Ishikawa (cell line): Measurements from ENCODE around the gene CENPV.

Experiments used
- CEBPB ChIP-seq: IDR thresholded peaks from 2 replicates; pipeline ENCODE4 v1.6.1; 2012
- CREB1 ChIP-seq: IDR thresholded peaks from 2 replicates; pipeline ENCODE4 v1.6.1; 2012; ENCODE audit warnings: low read depth
- EGR1 ChIP-seq: IDR thresholded peaks from 2 replicates; pipeline ENCODE4 v1.6.1; 2012
- EP300 ChIP-seq: IDR thresholded peaks from 2 replicates; pipeline ENCODE4 v1.6.1; 2012; ENCODE audit warnings: borderline replicate concordance
- FOXM1 ChIP-seq: IDR thresholded peaks from 2 replicates; pipeline ENCODE4 v1.6.1; 2012; ENCODE audit warnings: low read depth, borderline replicate concordance
- MAX ChIP-seq: IDR thresholded peaks from 2 replicates; pipeline ENCODE4 v1.6.1; 2012
- RAD21 ChIP-seq: IDR thresholded peaks from 2 replicates; pipeline ENCODE4 v1.6.1; 2012; ENCODE audit warnings: low read depth
- TAF1 ChIP-seq: IDR thresholded peaks from 2 replicates; pipeline ENCODE4 v1.6.1; 2012; ENCODE audit warnings: low read depth, mild to moderate bottlenecking
- TCF12 ChIP-seq: IDR thresholded peaks from 2 replicates; pipeline ENCODE4 v1.6.1; 2012; ENCODE audit warnings: low read depth
- TEAD4 ChIP-seq: IDR thresholded peaks from 2 replicates; pipeline ENCODE4 v1.6.1; 2012
- USF1 ChIP-seq: IDR thresholded peaks from 2 replicates; pipeline ENCODE4 v1.6.1; 2012
- YY1 ChIP-seq: IDR thresholded peaks from 2 replicates; pipeline ENCODE4 v1.6.1; 2012; ENCODE audit warnings: low read depth
- ZBTB7A ChIP-seq: IDR thresholded peaks from 2 replicates; pipeline ENCODE4 v1.6.1; 2012; ENCODE audit warnings: low read depth

- TF ChIP-seq USF1 (no peak), EP300 (no peak), TAF1 (no peak), YY1 (no peak), TCF12 (no peak), MAX (no peak), EGR1 (no peak), TEAD4 (no peak), RAD21 (no peak), CREB1 (no peak), FOXM1 (no peak), CEBPB (no peak), ZBTB7A (no peak)
Measured at GRCh38 chr17:16339959-16340358, 13.3 kb downstream of the CENPV start.
